A673 (cell line): Measurements from ENCODE around the gene AREG. TPM values are rescaled to one million over a fixed set of nuclear protein-coding genes. Genes with fewer than 3 reads are reported as not detected.

ENCODE experiments used
- BruUV-seq: library from RNA; stranded (reverse); fragments of 400-500 nt; replicated peaks from 2 replicates; lab custom pipeline; 2021; lab: Mats Ljungman, UMichigan
- CTCF ChIA-PET: fragments of 300-600 bp; sonication (Branson Sonifier 250); formaldehyde crosslinking; loops from one replicate; lab custom pipeline; 2022; ENCODE audit warnings: antibody characterized with exemption; lab: Charles Lee
- POLR2A ChIA-PET: fragments of 300-600 bp; sonication (Branson Sonifier 250); formaldehyde crosslinking; loops from one replicate; lab custom pipeline; 2022; ENCODE audit warnings: antibody characterized with exemption; ENCODE audit not compliant: low non-redundant PET; lab: Charles Lee
- DNase-seq: peaks from one replicate; pipeline ENCODE4 v3.0.0-alpha.2; 2015; ENCODE audit warnings: low spot score
- H3K27ac ChIP-seq: fragments of 200-600 bp; sonication (generic); 2 replicates; pipeline ENCODE4 v1.5.1; 2016; ENCODE audit warnings: mixed run types, low read depth, mild to moderate bottlenecking, mixed read lengths, antibody characterized with exemption, low read length; ENCODE audit not compliant: poor library complexity, severe bottlenecking
- H3K27me3 ChIP-seq: fragments of 200-600 bp; sonication (generic); replicated peaks from 2 replicates; pipeline ENCODE4 v1.6.1; 2017; ENCODE audit warnings: mixed run types, low read depth, mild to moderate bottlenecking, mixed read lengths, antibody characterized with exemption, low read length; ENCODE audit not compliant: insufficient read depth, poor library complexity
- H3K36me3 ChIP-seq: fragments of 200-600 bp; sonication (generic); 2 replicates; pipeline ENCODE4 v1.6.1; 2016; ENCODE audit warnings: mixed run types, mild to moderate bottlenecking, mixed read lengths, antibody characterized with exemption, low read length; ENCODE audit not compliant: insufficient read depth, poor library complexity, severe bottlenecking
- H3K4me1 ChIP-seq: fragments of 200-600 bp; sonication (generic); 2 replicates; pipeline ENCODE4 v1.6.1; 2017; ENCODE audit warnings: mixed run types, mild to moderate bottlenecking, mixed read lengths, antibody characterized with exemption, low read length; ENCODE audit not compliant: insufficient read depth, poor library complexity, severe bottlenecking
- H3K4me3 ChIP-seq: fragments of 200-600 bp; sonication (generic); 2 replicates; pipeline ENCODE4 v1.5.1; 2016; ENCODE audit warnings: low read depth, mixed run types, mild to moderate bottlenecking, mixed read lengths, low read length; ENCODE audit not compliant: poor library complexity, severe bottlenecking
- H3K9me3 ChIP-seq: fragments of 200-600 bp; sonication (generic); 2 replicates; pipeline ENCODE4 v1.6.1; 2016; ENCODE audit warnings: mixed run types, low read depth, mild to moderate bottlenecking, mixed read lengths, antibody characterized with exemption, low read length; ENCODE audit not compliant: poor library complexity, severe bottlenecking
- CTCF ChIP-seq: fragments of 300-800, 200-600 bp; sonication (generic); conservative IDR thresholded peaks from 2 replicates; pipeline ENCODE4 v1.5.1; 2017; ENCODE audit warnings: low read depth, mild to moderate bottlenecking, antibody characterized with exemption, low read length, moderate library complexity, mixed read lengths
- EZH2 ChIP-seq: fragments of 200-600 bp; sonication (generic); IDR thresholded peaks from 2 replicates; pipeline ENCODE4 v1.6.1; 2017; ENCODE audit warnings: borderline replicate concordance, low read depth, mild to moderate bottlenecking, mixed read lengths, antibody characterized with exemption, low read length; ENCODE audit not compliant: poor library complexity, severe bottlenecking
- intact Hi-C: fragments of 100-400 bp; cut with micrococcal nuclease; formaldehyde crosslinking; loops from one replicate; pipeline ENCODE4 v1.10.0; 2022; ENCODE audit not compliant: unreplicated experiment
- total RNA-seq: library from RNA; stranded (reverse); gene quantifications from 2 replicates; pipeline ENCODE4 v1.2.3, GENCODE V29; 2021

Gene AREG
- total RNA-seq, 1 experiment from 2014 or later = not detected

GRCh38 chr4:74424111-74424510 is 20.8 kb upstream of the AREG start:
- Histone ChIP-seq H3K27me3 (no peaks in the 10 kb centered on the region), H3K4me3 (no peak overlapping the region), H3K36me3 (no peaks in the 10 kb centered on the region), H3K4me1 (no peaks in the 10 kb centered on the region), H3K27ac (no peak overlapping the region), H3K9me3 (no peaks in the 10 kb centered on the region)
- intact Hi-C loops = no loop called here
- TF ChIP-seq EZH2 (no peak), CTCF (no peak)
- ChIA-PET POLR2A (no interaction called here), CTCF (no interaction called here)
- no TSS peak for BruUV-seq
- no peak for DNase-seq

GRCh38 chr4:74426101-74426500 is 18.8 kb upstream of the AREG start:
- Histone ChIP-seq H3K4me3 (no peak overlapping the region), H3K36me3 (no peaks in the 10 kb centered on the region), H3K9me3 (no peaks in the 10 kb centered on the region), H3K27me3 (no peaks in the 10 kb centered on the region), H3K4me1 (no peaks in the 10 kb centered on the region), H3K27ac (no peak overlapping the region)
- ChIA-PET CTCF (no interaction called here), POLR2A (no interaction called here)
- no TSS peak for BruUV-seq
- TF ChIP-seq CTCF = no peak
- DNase-seq = peak; percentile 3
- intact Hi-C loops = no loop called here

GRCh38 chr4:74428276-74428675 is 16.7 kb upstream of the AREG start:
- no peak for DNase-seq
- ChIA-PET POLR2A (no interaction called here), CTCF (no interaction called here)
- no peaks in the 10 kb centered on the region for H3K9me3 ChIP-seq
- H3K27me3 ChIP-seq = no peaks in the 10 kb centered on the region
- BruUV-seq = no TSS peak
- H3K36me3 ChIP-seq = no peaks in the 10 kb centered on the region
- intact Hi-C loops = no loop called here
- TF ChIP-seq EZH2 = no peak
- no peak for TF ChIP-seq CTCF
- H3K27ac ChIP-seq = no peak overlapping the region
- no peaks in the 10 kb centered on the region for H3K4me1 ChIP-seq
- H3K4me3 ChIP-seq = no peak overlapping the region
